SK-N-SH treated with all-trans-retinoic acid at 6 μM for 48 hours (cell line): ENCODE results near the gene BTBD3.
A peak's percentile ranks its signal among the peaks of the same experiment; 100 is the strongest.

Experiments
- ATAC-seq: fragments of 200-7000 bp; cut with Tn5 transposase; 3 replicates; pipeline ENCODE4 v1.9.1; 2020; ENCODE audit warnings: mild to moderate bottlenecking, moderate library complexity
- ARNTL ChIP-seq: fragments of 450-650 bp; formaldehyde crosslinking; IDR thresholded peaks from 2 replicates; pipeline ENCODE4 v1.5.0; 2020; ENCODE audit warnings: low read depth, mild to moderate bottlenecking, moderate library complexity, borderline replicate concordance
- BACH2 ChIP-seq: fragments of 250-450 bp; sonication (Bioruptor Pico); IDR thresholded peaks from 2 replicates; pipeline ENCODE4 v1.9.0; 2021; ENCODE audit warnings: mild to moderate bottlenecking, borderline replicate concordance
- CREB5 ChIP-seq: fragments of 250-450 bp; sonication (Bioruptor Pico); IDR thresholded peaks from 2 replicates; pipeline ENCODE4 v1.5.1; 2020; ENCODE audit warnings: low read depth, mild to moderate bottlenecking, moderate library complexity
- CSDC2 ChIP-seq: fragments of 250-450 bp; sonication (Bioruptor Pico); IDR thresholded peaks from 2 replicates; pipeline ENCODE4 v1.5.0; 2020; ENCODE audit warnings: mild to moderate bottlenecking, moderate library complexity
- CSRNP3 ChIP-seq: fragments of 250-450 bp; sonication (Bioruptor Pico); IDR thresholded peaks from 2 replicates; pipeline ENCODE4 v1.5.1; 2021; ENCODE audit warnings: mild to moderate bottlenecking, moderate library complexity
- ESRRG ChIP-seq: fragments of 250-450 bp; sonication (Bioruptor Pico); IDR thresholded peaks from 2 replicates; pipeline ENCODE4 v1.6.1; 2021; ENCODE audit warnings: mild to moderate bottlenecking
- GLIS3 ChIP-seq: fragments of 250-450 bp; sonication (Bioruptor Pico); IDR thresholded peaks from 2 replicates; pipeline ENCODE4 v1.5.0; 2020; ENCODE audit warnings: mild to moderate bottlenecking, moderate library complexity
- ISL1 ChIP-seq: fragments of 250-450 bp; sonication (Bioruptor Pico); IDR thresholded peaks from 2 replicates; pipeline ENCODE4 v2.1.2; 2022; ENCODE audit warnings: mild to moderate bottlenecking, moderate library complexity
- OSR1 ChIP-seq: fragments of 250-450 bp; sonication (Bioruptor Pico); IDR thresholded peaks from 2 replicates; pipeline ENCODE4 v1.8.0; 2022; ENCODE audit warnings: moderate library complexity, mild to moderate bottlenecking, inconsistent platforms
- PATZ1 ChIP-seq: fragments of 250-450 bp; sonication (Bioruptor Pico); IDR thresholded peaks from 2 replicates; pipeline ENCODE4 v1.8.0; 2020; ENCODE audit warnings: mild to moderate bottlenecking, moderate library complexity, borderline replicate concordance
- POU6F1 ChIP-seq: fragments of 250-450 bp; sonication (Bioruptor Pico); IDR thresholded peaks from 2 replicates; pipeline ENCODE4 v1.8.0; 2021; ENCODE audit warnings: low read depth, mild to moderate bottlenecking, moderate library complexity, borderline replicate concordance
- PPARA ChIP-seq: fragments of 250-450 bp; sonication (Bioruptor Pico); IDR thresholded peaks from 2 replicates; pipeline ENCODE4 v1.5.0; 2020; ENCODE audit warnings: mild to moderate bottlenecking, borderline replicate concordance
- RARB ChIP-seq: fragments of 250-450 bp; sonication (Bioruptor Pico); IDR thresholded peaks from 2 replicates; pipeline ENCODE4 v1.8.0; 2021; ENCODE audit warnings: mild to moderate bottlenecking, moderate library complexity
- SNAI2 ChIP-seq: fragments of 250-450 bp; sonication (Bioruptor Pico); IDR thresholded peaks from 2 replicates; pipeline ENCODE4 v1.5.0; 2020; ENCODE audit warnings: mild to moderate bottlenecking, moderate library complexity
- TOX ChIP-seq: fragments of 250-450 bp; sonication (Bioruptor Pico); IDR thresholded peaks from 2 replicates; pipeline ENCODE4 v1.8.0; 2021; ENCODE audit warnings: mild to moderate bottlenecking, moderate library complexity, borderline replicate concordance
- TSHZ2 ChIP-seq: fragments of 250-450 bp; sonication (Bioruptor Pico); IDR thresholded peaks from 2 replicates; pipeline ENCODE4 v1.5.0; 2020; ENCODE audit warnings: mild to moderate bottlenecking, moderate library complexity
- ZC3H10 ChIP-seq: fragments of 250-450 bp; sonication (Bioruptor Pico); IDR thresholded peaks from 2 replicates; pipeline ENCODE4 v1.5.1; 2021; ENCODE audit warnings: mild to moderate bottlenecking, moderate library complexity
- ZNF70 ChIP-seq: fragments of 450-650 bp; formaldehyde crosslinking; IDR thresholded peaks from 2 replicates; pipeline ENCODE4 v1.5.0; 2020; ENCODE audit warnings: mild to moderate bottlenecking, moderate library complexity
- ZNF8 ChIP-seq: fragments of 450-650 bp; formaldehyde crosslinking; IDR thresholded peaks from 2 replicates; pipeline ENCODE4 v1.5.0; 2020; ENCODE audit warnings: mild to moderate bottlenecking, moderate library complexity

Gene BTBD3

GRCh38 chr20:11917663-11918062 is at the start of gene BTBD3:
Gene BTBD3, plus strand, starts transcription at chr20:11917893. Its CDS starts 383 bp downstream, at chr20:11918276.
- ATAC-seq = peak; percentile 89
- TF ChIP-seq ESRRG (CRISPR knock-in tag) (no peak), ZC3H10 (CRISPR knock-in tag) (no peak)
- TF ChIP-seq, all 23 proteins: peak for 0

- TF ChIP-seq SNAI2 (CRISPR knock-in tag) = no peak
- TF ChIP-seq OSR1 = no peak
- no peak for TF ChIP-seq ZC3H10 (CRISPR knock-in tag)
- no peak for TF ChIP-seq POU6F1 (CRISPR knock-in tag)
- TF ChIP-seq CREB5 (CRISPR knock-in tag) = no peak
- no peak for TF ChIP-seq TSHZ2
- TF ChIP-seq ZNF70 (CRISPR knock-in tag) = no peak
- TF ChIP-seq ISL1 = no peak
- no peak for TF ChIP-seq CSRNP3 (CRISPR knock-in tag)
- TF ChIP-seq ZNF8 = no peak
- no peak for TF ChIP-seq CSDC2 (CRISPR knock-in tag)
- no peak for TF ChIP-seq RARB
- no peak for TF ChIP-seq GLIS3 (CRISPR knock-in tag)
- no peak for TF ChIP-seq ARNTL (CRISPR knock-in tag)
- TF ChIP-seq BACH2 (CRISPR knock-in tag) = no peak
- no peak for TF ChIP-seq PATZ1 (CRISPR knock-in tag)
- TF ChIP-seq PPARA (CRISPR knock-in tag) = no peak
- ATAC-seq = no peak
Measured at GRCh38 chr20:11869641-11870040, 48.1 kb upstream of the BTBD3 start.

GRCh38 chr20:11870411-11870810 is 47.3 kb upstream of the BTBD3 start:
- no peak for ATAC-seq
- TF ChIP-seq ARNTL (CRISPR knock-in tag) (no peak), ISL1 (peak; percentile 6; the same call in 1 of the 2 replicates), TOX (no peak)

GRCh38 chr20:11876555-11876954 is 41.1 kb upstream of the BTBD3 start:
- ATAC-seq = no peak
- no peak for TF ChIP-seq RARB
- TF ChIP-seq, all 23 proteins: peak for 0

GRCh38 chr20:11880680-11881079 is 37.0 kb upstream of the BTBD3 start:
- ATAC-seq = no peak

More at GRCh38 chr20:11880680-11881079, 37.0 kb upstream of the BTBD3 start:
- no peak for TF ChIP-seq CREB5 (CRISPR knock-in tag)
